ENCODE measurements around the gene CRYBG1.

Gene CRYBG1, protein sequence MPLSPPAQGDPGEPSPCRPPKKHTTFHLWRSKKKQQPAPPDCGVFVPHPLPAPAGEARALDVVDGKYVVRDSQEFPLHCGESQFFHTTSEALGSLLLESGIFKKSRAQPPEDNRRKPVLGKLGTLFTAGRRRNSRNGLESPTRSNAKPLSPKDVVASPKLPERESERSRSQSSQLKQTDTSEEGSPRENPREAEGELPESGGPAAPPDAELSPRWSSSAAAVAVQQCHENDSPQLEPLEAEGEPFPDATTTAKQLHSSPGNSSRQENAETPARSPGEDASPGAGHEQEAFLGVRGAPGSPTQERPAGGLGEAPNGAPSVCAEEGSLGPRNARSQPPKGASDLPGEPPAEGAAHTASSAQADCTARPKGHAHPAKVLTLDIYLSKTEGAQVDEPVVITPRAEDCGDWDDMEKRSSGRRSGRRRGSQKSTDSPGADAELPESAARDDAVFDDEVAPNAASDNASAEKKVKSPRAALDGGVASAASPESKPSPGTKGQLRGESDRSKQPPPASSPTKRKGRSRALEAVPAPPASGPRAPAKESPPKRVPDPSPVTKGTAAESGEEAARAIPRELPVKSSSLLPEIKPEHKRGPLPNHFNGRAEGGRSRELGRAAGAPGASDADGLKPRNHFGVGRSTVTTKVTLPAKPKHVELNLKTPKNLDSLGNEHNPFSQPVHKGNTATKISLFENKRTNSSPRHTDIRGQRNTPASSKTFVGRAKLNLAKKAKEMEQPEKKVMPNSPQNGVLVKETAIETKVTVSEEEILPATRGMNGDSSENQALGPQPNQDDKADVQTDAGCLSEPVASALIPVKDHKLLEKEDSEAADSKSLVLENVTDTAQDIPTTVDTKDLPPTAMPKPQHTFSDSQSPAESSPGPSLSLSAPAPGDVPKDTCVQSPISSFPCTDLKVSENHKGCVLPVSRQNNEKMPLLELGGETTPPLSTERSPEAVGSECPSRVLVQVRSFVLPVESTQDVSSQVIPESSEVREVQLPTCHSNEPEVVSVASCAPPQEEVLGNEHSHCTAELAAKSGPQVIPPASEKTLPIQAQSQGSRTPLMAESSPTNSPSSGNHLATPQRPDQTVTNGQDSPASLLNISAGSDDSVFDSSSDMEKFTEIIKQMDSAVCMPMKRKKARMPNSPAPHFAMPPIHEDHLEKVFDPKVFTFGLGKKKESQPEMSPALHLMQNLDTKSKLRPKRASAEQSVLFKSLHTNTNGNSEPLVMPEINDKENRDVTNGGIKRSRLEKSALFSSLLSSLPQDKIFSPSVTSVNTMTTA (N-terminal part only)

DNA sequence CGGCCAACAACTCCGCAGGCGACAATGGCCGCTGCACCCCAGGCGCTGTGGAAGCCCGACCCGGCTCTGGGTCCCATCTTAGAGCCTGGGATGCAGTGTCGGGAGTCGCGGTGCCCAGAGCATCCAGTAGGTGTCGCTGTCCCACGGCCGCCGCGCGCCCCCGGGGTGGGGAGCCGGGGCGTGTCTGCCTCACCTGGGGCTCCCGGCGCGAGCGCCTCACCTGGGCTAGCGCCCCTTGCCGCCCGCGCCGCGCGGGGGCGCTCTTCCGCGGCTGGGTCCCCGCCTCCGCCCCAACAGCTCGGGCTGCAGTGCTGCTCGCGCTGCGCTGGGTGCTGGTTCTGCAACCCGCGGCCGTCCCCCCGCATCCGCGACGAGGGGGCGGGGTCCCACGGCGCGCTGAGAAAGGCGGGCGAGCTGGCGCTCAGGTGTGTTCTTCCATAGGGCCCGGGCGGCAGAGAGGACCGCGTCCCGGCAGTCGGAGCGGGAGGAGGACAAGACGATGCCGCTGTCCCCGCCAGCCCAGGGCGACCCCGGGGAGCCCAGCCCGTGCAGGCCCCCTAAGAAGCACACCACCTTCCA is at the start of gene CRYBG1:
Gene CRYBG1, plus strand, starts transcription at position 308 of the 579 bp plus-strand sequence. Its CDS starts 192 bp downstream, at position 500.
- DNase-seq = peak in 1 of 2 donors; percentile 18

DNA sequence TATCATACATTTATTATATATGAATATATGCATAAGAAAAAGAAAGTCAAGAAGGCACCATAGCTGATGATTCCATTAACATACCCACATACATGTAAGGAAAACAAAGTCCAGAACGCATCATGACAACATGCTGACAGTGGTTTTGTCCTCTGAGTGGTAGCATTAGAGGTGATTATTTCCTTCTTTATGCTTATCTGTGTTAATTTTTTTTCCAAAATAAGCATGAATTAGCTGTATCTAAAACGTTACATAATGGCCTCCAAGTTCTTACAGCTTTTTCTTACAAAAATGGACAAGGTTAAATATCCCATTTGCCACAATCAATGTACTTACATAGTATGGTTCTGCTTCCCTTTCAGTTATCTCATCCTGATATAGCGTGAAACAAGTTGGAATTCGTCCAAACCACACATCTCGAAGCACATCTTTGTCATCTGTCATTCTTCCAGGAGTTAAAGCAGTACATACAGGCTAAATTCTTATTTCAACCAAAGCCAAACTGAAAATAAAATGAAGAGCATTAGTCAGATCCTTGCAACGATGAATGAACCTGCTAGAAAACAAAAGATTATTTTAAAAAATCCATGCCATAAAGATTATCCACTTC is 44.6 kb upstream of the CRYBG1 start:
- no peak for DNase-seq

DNA sequence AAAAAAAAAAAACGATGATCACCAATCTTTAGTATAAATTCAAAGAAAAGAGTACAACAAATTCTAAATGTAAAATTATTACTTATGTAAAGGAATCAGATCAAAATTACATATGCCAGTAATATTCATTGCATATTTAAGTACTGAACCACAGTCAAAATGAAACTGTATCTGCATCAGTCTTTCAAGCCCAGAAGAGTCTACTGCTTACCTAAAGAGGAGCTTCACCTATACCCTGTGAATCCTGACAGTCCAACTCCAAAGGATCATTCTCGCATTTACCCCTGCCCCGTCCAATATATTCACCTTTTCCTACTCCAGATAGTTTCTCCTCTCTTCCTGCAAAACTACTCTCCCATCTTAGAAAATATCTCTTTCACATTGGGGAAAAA is 44.1 kb upstream of the CRYBG1 start:
- DNase-seq = no peak

DNA sequence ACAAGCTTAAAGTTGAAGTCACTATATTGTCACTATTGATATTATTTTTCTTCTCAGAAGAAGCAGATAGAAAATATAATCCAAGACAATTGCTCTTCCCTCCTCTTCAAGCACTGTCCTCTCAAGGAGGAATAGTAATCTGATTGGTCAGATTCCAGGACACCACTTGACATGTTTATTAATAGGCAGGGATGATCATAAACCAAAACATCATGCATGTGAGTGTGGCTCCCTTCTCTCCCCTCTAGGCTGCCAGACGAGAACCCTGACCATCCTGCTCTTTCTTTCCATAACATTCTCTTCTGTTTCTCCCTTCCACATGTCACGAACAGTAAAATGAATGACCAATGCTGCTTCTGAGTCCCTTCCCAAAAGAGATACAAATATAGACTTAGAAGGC is 42.5 kb upstream of the CRYBG1 start:
- no peak for DNase-seq

DNA sequence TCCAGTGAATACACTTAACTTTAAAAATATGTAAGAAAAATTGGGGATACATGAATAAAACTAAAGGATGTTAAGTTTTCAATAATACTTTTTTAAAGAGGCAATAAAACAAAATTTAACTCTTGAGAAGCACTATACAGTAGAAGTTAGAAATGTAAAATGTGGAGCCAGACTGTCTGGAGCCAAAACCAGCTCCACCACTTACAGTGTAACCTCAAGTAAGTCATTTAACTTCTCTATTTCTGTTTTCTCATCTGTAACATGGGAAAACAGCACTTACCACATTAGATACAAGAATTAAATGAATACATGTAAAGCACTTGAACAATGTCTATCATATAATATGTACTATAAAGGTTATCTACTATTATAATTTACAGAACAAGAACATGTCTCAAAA is 41.7 kb upstream of the CRYBG1 start:
- DNase-seq = no peak

DNA sequence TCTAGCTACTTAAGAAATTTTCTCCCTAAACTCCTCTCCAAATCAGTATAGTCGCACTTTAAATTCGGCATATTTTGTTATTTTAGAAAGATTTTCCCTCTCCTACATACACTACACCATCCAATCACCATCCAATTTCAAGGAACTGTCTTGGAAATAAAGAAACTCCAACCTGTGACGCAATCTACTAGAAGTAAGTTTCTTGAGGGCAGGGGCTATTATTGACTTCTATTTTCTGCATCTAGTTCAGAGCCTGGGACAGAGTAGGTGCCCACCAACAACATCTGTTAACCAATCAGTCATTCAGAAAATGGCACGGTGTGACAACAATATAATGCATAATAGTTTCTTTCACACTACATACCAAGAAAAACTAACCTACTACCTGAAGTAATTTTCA is 38.6 kb upstream of the CRYBG1 start:
- no peak for DNase-seq

DNA sequence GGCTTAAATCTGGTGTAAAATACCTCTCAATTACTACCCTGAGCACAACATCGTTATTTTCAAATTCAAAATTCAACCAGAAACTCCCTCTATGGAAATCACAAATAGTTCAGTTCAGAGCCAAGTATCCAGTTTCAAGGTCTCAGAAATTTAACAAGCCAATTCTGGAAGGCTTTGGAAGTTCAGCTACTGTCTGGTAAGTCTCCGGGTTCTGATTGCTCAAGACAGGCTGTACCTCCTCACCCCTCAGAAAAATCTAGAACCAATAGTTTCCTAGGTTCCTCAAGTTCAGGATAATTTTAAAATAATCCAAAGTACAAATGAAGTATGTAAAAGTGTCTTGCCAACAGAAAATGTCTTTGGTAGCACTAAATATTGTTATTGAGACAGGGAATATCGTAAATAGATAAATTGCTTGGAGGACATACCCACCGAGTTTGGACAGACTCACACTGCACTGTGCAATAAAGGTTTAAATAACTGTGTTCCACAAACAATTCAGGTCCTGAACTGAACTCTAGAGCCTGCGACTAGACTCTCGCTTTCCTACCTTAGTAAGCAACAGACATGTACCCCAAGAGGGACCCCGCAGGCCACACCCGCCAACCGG is 35.7 kb upstream of the CRYBG1 start:
- no peak for DNase-seq

DNA sequence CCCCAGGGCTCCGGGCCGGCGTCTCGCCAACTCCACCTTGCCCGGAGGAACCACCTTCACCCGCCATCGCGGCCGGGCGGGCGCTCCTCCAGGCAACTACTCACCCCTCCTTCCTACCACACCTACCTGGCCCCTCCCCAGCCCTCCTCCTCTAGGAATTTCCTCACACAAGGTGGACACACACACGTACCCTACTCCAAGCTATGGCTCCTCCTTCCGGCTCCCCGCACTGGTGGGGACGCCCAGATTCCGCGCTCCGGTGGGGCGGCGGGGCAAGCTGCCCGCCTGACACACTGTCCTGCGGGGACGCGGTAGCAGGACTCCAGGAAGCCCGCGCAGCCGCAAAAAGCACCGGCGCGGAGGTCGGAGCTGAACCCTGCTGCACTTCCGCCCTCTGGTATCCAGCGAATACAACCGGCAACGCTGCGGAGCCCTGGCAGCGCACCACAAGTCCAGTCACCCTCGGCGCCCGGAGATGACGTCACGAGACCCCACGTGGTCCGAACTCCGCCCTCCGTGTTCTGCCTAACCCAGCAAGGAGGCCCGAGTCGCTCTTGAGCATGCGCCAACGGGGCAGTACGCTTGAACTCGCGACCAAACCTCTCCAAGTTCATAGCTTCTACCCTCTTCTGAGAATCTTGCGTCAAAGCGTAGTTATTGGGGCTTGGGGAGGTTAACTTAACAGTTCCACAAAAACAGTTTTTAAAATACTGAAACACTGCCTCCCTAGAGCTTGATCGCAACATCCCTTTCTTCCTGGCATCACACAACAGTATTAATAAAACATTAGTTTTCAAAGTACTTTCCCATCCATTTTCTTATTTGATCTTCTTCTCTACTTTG is 35.0 kb upstream of the CRYBG1 start, which contains the start of gene ATG5:
Gene ATG5, minus strand, starts transcription at position 425 of the 843 bp plus-strand sequence. CDS start 9,552 bp downstream, outside the sequence.
- DNase-seq = peak; percentile 86 to 97

DNA sequence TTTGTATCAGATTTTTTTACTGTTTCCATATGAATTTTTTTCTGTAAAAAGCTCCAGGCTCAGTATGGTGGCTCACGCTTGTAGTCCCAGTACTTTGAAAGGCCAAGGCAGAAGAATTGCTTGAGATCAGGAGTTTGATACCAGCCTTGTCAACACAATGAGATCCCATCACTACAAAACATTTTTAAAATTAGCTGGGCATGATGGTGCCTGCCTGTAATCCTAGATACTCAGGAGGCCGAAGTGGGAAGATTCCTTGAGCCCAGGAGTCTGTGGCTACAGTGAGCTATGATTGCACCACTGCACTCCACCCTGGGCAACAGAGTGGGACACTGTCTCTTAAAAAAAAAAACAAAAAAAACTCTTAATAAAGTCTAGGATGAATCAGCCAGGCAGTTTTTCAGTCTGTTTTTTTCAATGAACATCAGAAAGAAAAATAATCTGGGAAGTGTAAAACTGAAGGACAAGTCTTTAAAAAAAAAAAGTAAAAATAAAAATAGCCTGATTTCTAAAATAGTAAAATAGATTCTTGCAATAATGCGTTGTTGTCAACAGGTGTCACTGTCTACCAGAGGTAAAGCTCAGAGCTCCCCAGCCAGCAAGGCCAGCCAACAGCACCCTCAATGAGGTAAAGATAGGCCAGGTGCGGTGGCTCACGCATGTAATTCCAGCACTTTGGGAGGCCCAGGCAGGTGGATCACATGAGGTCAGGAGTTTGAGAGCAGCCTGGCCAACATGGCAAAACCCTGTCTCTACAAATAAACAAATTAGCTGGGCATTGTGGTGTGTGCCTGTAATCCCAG is 25.7 kb upstream of the CRYBG1 start:
- DNase-seq = peak in 1 of 2 donors; percentile 1

DNA sequence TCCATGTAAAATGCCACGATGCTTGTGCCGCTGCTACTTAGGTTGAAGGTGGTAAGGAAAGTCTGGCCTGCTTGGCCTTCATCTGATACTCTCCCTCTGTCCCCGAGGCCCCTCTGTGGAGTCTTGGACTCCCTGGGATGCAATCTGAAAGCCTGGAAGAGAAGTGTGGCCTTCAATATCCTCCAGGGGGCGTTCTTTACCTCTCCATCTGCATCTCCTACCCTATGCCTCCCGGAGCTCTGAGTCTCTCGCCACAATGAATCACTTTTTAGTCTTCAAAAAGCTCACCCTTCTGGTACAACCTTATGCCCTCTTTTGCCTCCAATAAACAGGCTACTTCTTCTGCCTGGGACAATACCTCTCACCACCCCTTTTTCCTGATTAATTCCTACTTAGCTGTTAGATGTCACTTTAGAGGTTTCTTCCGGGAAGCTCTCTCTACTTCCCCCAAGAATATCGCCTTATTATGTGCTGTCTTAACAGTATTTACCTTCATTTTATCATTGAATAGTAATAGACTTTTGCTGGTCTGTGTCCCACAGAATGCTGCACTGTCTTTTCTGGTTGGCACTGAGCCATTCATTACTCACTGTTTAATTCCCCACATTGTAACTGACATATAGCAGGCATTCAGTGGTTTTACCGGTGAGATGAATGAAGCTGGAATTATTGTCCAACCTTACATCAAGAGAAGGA is 21.0 kb upstream of the CRYBG1 start:
- DNase-seq = peak; percentile 48 to 71

DNA sequence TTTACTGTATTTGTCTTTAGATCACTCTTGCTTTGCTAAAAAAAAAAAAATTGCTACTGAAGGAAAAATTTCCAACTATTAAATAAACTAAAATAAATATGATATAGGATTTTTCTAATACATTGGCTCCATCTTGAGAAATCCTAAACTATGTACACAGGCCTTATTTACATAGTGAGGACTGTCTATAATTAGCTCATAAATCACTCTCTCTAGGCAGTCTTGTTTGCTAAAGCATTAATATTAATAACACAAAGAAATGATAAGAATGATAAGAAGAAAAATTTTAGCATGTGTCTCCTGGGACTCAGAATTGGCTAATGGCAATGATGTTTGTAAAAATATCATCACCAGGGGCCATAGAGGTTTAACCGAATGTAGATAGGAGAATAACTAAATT is 13.3 kb upstream of the CRYBG1 start:
- no peak for DNase-seq

DNA sequence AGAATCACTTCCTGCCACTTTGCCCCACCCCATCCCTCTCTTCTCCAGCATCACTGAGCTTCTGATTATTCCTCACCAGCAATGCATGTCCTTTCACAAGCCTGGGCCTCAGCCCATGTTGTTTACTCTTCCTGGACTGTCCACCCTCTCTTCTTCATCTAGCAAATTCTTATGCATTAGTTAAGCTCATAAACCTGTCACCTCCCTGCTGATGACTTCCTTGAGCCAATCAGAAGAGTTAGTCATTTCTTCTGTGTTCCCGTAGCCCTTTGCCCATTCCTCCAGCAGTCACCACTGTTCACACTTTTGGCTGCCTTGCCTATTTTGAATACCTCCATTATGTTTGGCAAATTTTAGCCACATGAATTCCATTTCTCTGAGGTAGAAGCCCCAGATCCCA is 4.1 kb upstream of the CRYBG1 start:
- no peak for DNase-seq

DNA sequence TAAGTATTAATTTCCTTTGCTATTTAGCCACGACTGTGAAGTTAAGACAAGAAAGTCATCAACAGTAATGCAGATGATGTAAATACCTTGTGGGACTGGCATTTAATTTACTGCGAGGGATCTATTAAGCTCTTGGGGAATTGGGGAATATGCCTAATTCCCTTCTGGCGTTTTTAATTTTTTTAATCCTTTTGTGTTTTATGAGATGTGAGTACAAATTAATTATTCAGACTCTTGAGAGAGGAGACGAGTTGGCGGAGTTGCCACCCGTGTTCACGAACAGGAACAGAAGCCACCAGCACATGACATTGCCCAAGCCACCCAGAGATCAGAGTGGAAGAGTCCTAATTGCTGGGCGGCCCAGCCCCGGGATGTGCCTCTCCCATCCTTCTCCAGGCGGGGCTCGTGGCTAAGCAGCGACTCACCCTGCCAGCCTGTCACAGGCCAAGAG is 533 bp upstream of the CRYBG1 start:
- DNase-seq = no peak

DNA sequence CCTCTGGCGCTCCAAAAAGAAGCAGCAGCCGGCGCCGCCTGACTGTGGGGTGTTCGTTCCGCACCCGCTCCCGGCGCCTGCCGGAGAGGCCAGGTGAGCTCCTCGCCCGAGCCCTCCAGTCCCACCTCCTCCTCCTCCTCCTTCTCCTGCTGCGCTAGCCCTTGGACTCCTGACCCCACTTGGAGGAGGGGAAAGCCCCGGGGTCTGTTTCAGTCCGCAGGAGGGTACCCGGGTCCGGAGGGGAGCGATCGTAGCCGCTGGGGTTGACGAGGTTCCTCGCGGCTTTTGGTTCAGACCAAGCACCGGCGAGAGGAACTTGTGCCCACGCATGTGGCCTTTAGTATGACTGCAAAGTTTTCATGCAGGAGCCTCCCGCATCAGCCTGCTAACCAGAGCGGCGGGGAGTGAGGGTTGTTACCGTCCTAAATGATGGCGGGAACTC is 493 bp downstream of the CRYBG1 start:
- no peak for DNase-seq

DNA sequence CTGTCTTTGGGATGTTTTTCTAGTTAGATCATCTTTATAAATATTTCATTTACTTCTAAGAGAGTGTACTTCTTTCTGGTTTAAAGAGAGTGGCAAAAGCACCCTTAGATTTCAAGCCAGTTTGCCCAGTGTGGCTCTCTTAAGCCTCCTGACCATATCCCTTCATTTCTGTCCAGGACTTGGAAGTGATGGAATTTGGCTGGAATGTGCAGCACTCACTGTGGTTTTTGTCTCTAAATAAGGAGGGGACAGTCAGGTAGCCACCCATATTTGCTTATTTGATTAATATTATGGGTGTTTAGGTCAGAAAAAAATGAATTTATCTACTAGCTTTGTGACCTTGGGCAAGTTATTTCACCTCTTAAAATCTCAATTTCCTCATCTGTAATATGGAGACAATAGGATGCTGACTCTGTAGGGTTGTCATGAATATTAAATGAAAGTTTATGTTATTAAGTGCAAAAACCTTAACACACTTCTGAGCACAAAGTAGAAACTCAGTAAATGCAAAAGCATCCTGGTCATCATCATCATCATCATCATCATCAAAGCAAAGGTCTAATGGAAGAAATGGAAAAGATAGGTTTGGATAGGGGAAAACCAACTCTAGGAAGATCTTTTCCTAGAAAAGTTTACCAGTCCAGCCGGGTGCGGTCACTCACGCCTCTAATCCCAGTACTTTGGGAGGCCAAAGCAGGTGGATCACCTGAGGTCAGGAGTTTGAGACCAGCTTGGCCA is 3.1 kb downstream of the CRYBG1 start:
- DNase-seq = no peak

DNA sequence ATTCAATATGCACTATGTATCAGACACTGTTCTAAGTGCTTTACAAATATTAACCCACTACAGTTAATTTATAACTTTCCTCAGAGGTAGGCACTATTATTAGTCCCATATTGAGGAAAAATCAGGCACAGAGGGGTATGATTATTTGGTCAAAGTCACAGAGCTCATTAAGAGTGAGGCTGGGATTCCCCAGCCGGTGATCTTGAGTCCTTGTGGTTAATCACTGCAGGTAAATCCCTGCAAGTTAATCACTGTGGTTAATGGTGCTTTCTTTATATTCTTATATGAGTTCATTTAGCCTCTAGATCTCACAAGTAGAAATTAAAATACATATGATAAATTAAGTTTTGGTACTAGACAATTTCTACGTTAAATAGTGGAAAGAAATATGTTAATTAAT is 9.2 kb downstream of the CRYBG1 start:
- DNase-seq = no peak

DNA sequence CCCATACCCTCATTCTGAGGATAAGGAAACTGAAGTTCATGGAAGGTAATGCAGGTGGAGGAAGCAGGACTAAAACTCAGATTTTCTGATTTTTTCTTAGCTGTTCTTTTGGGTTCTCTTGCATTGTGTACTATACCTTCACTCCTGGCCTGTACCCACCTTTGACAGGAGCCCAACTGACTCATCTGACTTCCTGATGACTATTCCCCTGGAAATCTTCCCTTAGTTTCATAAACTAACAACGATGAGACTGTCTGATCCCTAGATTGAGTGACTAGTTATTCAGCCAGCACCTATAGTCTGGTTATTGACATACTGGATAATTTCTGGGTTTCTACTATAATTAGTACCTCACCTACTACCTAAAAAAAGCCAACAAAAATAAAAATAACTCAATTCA is 10.1 kb downstream of the CRYBG1 start:
- DNase-seq = no peak

DNA sequence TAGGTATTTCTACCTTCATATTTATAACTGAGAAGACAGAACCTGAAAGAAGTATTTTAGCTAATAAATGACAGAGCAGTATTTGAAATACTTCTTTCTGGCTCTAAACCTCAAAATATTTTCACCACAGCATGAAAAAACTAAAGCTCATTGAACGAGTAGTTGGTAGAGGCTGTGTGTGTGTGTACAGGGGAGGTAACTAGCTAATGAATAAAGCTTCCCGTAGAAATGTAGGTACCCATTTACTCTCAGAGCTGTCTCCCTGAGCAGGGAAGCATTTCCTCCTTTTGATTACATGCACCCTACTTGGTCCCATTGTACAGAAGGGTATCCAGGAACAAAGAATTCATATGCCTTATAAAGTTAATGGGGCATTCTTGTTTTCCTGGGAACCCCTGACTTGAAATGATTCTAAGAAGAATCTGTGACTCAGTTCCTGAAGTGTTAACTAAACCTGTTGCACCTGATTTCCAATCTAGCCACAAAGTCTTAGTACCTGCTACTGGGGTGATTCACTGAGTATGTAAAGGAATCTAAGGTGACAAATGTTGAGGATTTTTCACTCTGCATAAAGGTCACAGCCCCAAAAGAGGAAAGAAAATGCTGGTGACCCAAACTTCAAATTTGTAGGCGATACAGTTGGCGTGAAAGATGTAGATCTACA is 12.5 kb downstream of the CRYBG1 start:
- DNase-seq = no peak

All from hippocampal formation (tissue), 2 donors.